ENCODE measurements around the gene SMAGP.
"Not testable (repeated sequence)": the region's sequence is repeated elsewhere in the genome, so short reads cannot be mapped to it uniquely, and the experiment has no call there.

The SMAGP gene

GRCh38 chr12:51219857-51220256 lies 50.4 kb downstream of the SMAGP start:
- H3K36me3 ChIP-seq (ENCODE audit: insufficient read depth, low read length); H3K27me3 ChIP-seq (ENCODE audit: insufficient read depth, low read length); H3K79me2 ChIP-seq (ENCODE audit: control insufficient read depth, insufficient read depth, low read length, unreplicated experiment); H3K27ac ChIP-seq (ENCODE audit: low read depth, low read length); H3K4me3 ChIP-seq (ENCODE audit: low read depth, low read length); H2AFZ ChIP-seq (ENCODE audit: low read length, unreplicated experiment): not testable (repeated sequence)
- peaks cover 13% of the 10 kb centered on the region for H3K4me1 ChIP-seq (ENCODE audit: control insufficient read depth, insufficient read depth, low read length, unreplicated experiment)

- Histone ChIP-seq H3K79me2 (ENCODE audit: control insufficient read depth, insufficient read depth, low read length, unreplicated experiment) (no peaks in the 10 kb centered on the region), H2AFZ (ENCODE audit: low read length, unreplicated experiment) (no peak overlapping the region), H3K36me3 (ENCODE audit: insufficient read depth, low read length) (no peaks in the 10 kb centered on the region), H3K4me3 (ENCODE audit: low read depth, low read length) (peak overlapping the region; percentile 87), H3K27ac (ENCODE audit: low read depth, low read length) (no peak overlapping the region), H3K4me1 (ENCODE audit: control insufficient read depth, insufficient read depth, low read length, unreplicated experiment) (peaks cover 13% of the 10 kb centered on the region), H3K27me3 (ENCODE audit: insufficient read depth, low read length) (no peaks in the 10 kb centered on the region)
These were observed 50.9 kb downstream of the SMAGP start for GRCh38 chr12:51219322-51219721.

GRCh38 chr12:51218607-51219161 lies 51.5 kb downstream of the SMAGP start:
- H3K36me3 ChIP-seq (ENCODE audit: insufficient read depth, low read length) = no peaks in the 10 kb centered on the region
- peak overlapping the region; percentile 87 for H3K4me3 ChIP-seq (ENCODE audit: low read depth, low read length)
- H3K79me2 ChIP-seq (ENCODE audit: control insufficient read depth, insufficient read depth, low read length, unreplicated experiment) = no peaks in the 10 kb centered on the region
- H3K27ac ChIP-seq (ENCODE audit: low read depth, low read length) = peak overlapping the region; percentile 56
- peak overlapping the region; percentile 83 for H2AFZ ChIP-seq (ENCODE audit: low read length, unreplicated experiment)
- peaks cover 13% of the 10 kb centered on the region for H3K4me1 ChIP-seq (ENCODE audit: control insufficient read depth, insufficient read depth, low read length, unreplicated experiment)
- H3K27me3 ChIP-seq (ENCODE audit: insufficient read depth, low read length) = no peaks in the 10 kb centered on the region

- Histone ChIP-seq H3K4me3 (ENCODE audit: low read depth, low read length) (peak within 1 kb of the TSS; percentile 87), H3K79me2 (ENCODE audit: control insufficient read depth, insufficient read depth, low read length, unreplicated experiment) (no peaks in the 10 kb centered on the region), H3K27me3 (ENCODE audit: insufficient read depth, low read length) (no peaks in the 10 kb centered on the region), H3K4me1 (ENCODE audit: control insufficient read depth, insufficient read depth, low read length, unreplicated experiment) (peaks cover 13% of the 10 kb centered on the region), H3K36me3 (ENCODE audit: insufficient read depth, low read length) (no peaks in the 10 kb centered on the region), H2AFZ (ENCODE audit: low read length, unreplicated experiment) (peak within 1 kb of the TSS; percentile 83), H3K27ac (ENCODE audit: low read depth, low read length) (peak within 1 kb of the TSS; percentile 56)
These were observed 52.1 kb downstream of the SMAGP start, which contains the start of gene POU6F1 for GRCh38 chr12:51217968-51218606. POU6F1 (minus strand) TSS chr12:51218062; CDS start chr12:51206836, 11,226 bp downstream.

- no peaks in the 10 kb centered on the region for H3K27me3 ChIP-seq (ENCODE audit: insufficient read depth, low read length)
- no peaks in the 10 kb centered on the region for H3K79me2 ChIP-seq (ENCODE audit: control insufficient read depth, insufficient read depth, low read length, unreplicated experiment)
- H3K27ac ChIP-seq (ENCODE audit: low read depth, low read length) = peak overlapping the region; percentile 43; the same call in 1 of the 2 replicates
- H3K36me3 ChIP-seq (ENCODE audit: insufficient read depth, low read length) = no peaks in the 10 kb centered on the region
- peak overlapping the region; percentile 87 for H3K4me3 ChIP-seq (ENCODE audit: low read depth, low read length)
- H3K4me1 ChIP-seq (ENCODE audit: control insufficient read depth, insufficient read depth, low read length, unreplicated experiment) = peaks cover 13% of the 10 kb centered on the region
- peak overlapping the region; percentile 81 for H2AFZ ChIP-seq (ENCODE audit: low read length, unreplicated experiment)
These were observed 52.9 kb downstream of the SMAGP start for GRCh38 chr12:51217133-51217967.

- Histone ChIP-seq H3K27me3 (ENCODE audit: insufficient read depth, low read length) (no peaks in the 10 kb centered on the region), H3K27ac (ENCODE audit: low read depth, low read length) (no peak overlapping the region), H3K79me2 (ENCODE audit: control insufficient read depth, insufficient read depth, low read length, unreplicated experiment) (no peaks in the 10 kb centered on the region), H3K4me3 (ENCODE audit: low read depth, low read length) (peak overlapping the region; percentile 87), H3K4me1 (ENCODE audit: control insufficient read depth, insufficient read depth, low read length, unreplicated experiment) (peaks cover 13% of the 10 kb centered on the region), H2AFZ (ENCODE audit: low read length, unreplicated experiment) (peak overlapping the region; percentile 61), H3K36me3 (ENCODE audit: insufficient read depth, low read length) (no peaks in the 10 kb centered on the region)
These were observed 53.6 kb downstream of the SMAGP start for GRCh38 chr12:51216642-51217041.

- H3K4me1 ChIP-seq (ENCODE audit: control insufficient read depth, insufficient read depth, low read length, unreplicated experiment) = peaks cover 13% of the 10 kb centered on the region
- no peak overlapping the region for H3K4me3 ChIP-seq (ENCODE audit: low read depth, low read length)
- no peak overlapping the region for H2AFZ ChIP-seq (ENCODE audit: low read length, unreplicated experiment)
- H3K36me3 ChIP-seq (ENCODE audit: insufficient read depth, low read length) = no peaks in the 10 kb centered on the region
- H3K79me2 ChIP-seq (ENCODE audit: control insufficient read depth, insufficient read depth, low read length, unreplicated experiment) = no peaks in the 10 kb centered on the region
- no peaks in the 10 kb centered on the region for H3K27me3 ChIP-seq (ENCODE audit: insufficient read depth, low read length)
- H3K27ac ChIP-seq (ENCODE audit: low read depth, low read length) = no peak overlapping the region
These were observed 55.3 kb downstream of the SMAGP start for GRCh38 chr12:51214895-51215294.

- H3K27me3 ChIP-seq (ENCODE audit: insufficient read depth, low read length) = no peaks in the 10 kb centered on the region
- no peak overlapping the region for H3K27ac ChIP-seq (ENCODE audit: low read depth, low read length)
- H3K4me1 ChIP-seq (ENCODE audit: control insufficient read depth, insufficient read depth, low read length, unreplicated experiment) = no peaks in the 10 kb centered on the region
- no peaks in the 10 kb centered on the region for H3K36me3 ChIP-seq (ENCODE audit: insufficient read depth, low read length)
- no peaks in the 10 kb centered on the region for H3K79me2 ChIP-seq (ENCODE audit: control insufficient read depth, insufficient read depth, low read length, unreplicated experiment)
- H2AFZ ChIP-seq (ENCODE audit: low read length, unreplicated experiment) = no peak overlapping the region
- H3K4me3 ChIP-seq (ENCODE audit: low read depth, low read length) = no peak overlapping the region
These were observed 59.4 kb downstream of the SMAGP start for GRCh38 chr12:51210690-51211395.

- no peaks in the 10 kb centered on the region for H3K36me3 ChIP-seq (ENCODE audit: insufficient read depth, low read length)
- no peak overlapping the region for H3K27ac ChIP-seq (ENCODE audit: low read depth, low read length)
- no peaks in the 10 kb centered on the region for H3K79me2 ChIP-seq (ENCODE audit: control insufficient read depth, insufficient read depth, low read length, unreplicated experiment)
- no peaks in the 10 kb centered on the region for H3K27me3 ChIP-seq (ENCODE audit: insufficient read depth, low read length)
- H3K4me1 ChIP-seq (ENCODE audit: control insufficient read depth, insufficient read depth, low read length, unreplicated experiment) = no peaks in the 10 kb centered on the region
- no peak overlapping the region for H2AFZ ChIP-seq (ENCODE audit: low read length, unreplicated experiment)
- H3K4me3 ChIP-seq (ENCODE audit: low read depth, low read length) = no peak overlapping the region
These were observed 61.0 kb downstream of the SMAGP start for GRCh38 chr12:51209259-51209658.

GRCh38 chr12:51208016-51208660 lies 62.1 kb downstream of the SMAGP start:
- Histone ChIP-seq H2AFZ (ENCODE audit: low read length, unreplicated experiment) (no peak overlapping the region), H3K27me3 (ENCODE audit: insufficient read depth, low read length) (no peaks in the 10 kb centered on the region), H3K4me1 (ENCODE audit: control insufficient read depth, insufficient read depth, low read length, unreplicated experiment) (no peaks in the 10 kb centered on the region)

More at GRCh38 chr12:51208016-51208660, 62.1 kb downstream of the SMAGP start:
- Histone ChIP-seq H3K27ac (ENCODE audit: low read depth, low read length) (no peak overlapping the region), H3K36me3 (ENCODE audit: insufficient read depth, low read length) (no peaks in the 10 kb centered on the region), H3K79me2 (ENCODE audit: control insufficient read depth, insufficient read depth, low read length, unreplicated experiment) (no peaks in the 10 kb centered on the region), H3K4me3 (ENCODE audit: low read depth, low read length) (no peak overlapping the region)
